ENCODE data around the gene CACNA1E. TPM values are rescaled to one million over a fixed set of nuclear protein-coding genes. Genes with fewer than 3 reads are reported as not detected.

Gene CACNA1E
- total RNA-seq, 1 experiment from 2014 or later = 0.45 TPM

DNA sequence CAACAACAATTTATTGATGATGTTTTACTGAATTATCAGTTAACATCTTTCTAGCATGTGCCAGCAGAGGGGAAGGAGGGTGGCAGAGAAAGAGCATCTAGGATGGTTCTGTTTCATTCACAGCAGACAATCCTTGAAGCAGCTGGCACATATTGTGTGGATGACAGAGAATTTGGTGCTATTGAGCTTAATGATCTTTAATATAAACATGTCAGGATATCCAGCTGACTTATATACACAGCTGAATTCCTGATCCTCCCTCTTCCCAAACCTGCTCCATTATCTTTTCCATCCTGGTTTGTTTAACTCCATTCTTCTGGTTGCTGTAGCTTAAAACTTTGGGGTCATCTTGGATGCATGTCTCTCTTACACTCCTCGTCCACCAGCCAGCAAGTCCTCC, 218.6 kb downstream of the CACNA1E start:
- no peaks in the 10 kb centered on the region for H3K27me3 ChIP-seq (replicated peaks; ENCODE audit: control insufficient read depth, insufficient read depth, low read length)
- no TSS peak for BruUV-seq (replicated peaks)
- CTCF ChIA-PET = no interaction called here
- H3K36me3 Mint-ChIP-seq (ENCODE audit: insufficient read depth, unreplicated experiment) = no peaks in the 10 kb centered on the region
- H3K4me3 ChIP-seq (ENCODE audit: low read depth, low read length) = no peak overlapping the region
- H3K27me3 Mint-ChIP-seq (ENCODE audit: insufficient read depth, unreplicated experiment) = peaks cover 26% of the 10 kb centered on the region
- TF ChIP-seq CTCF (IDR thresholded peaks at IDR 0.05; ENCODE audit: insufficient read depth in 1 of 2, low read depth in 1 of 2, low read length in 1 of 2, severe bottlenecking in 1 of 2, unreplicated experiment in 1 of 2) = no peak
- intact Hi-C loops (cut with micrococcal nuclease; ENCODE audit: unreplicated experiment) = no loop called here
- no peak overlapping the region for H3K4me3 Mint-ChIP-seq (ENCODE audit: unreplicated experiment)
- DNase-seq = no peak
- POLR2A ChIA-PET = interaction anchor here (0.6 kb wide), 1 partner anchor 86 kb away, joined by 3 read pairs; no protein-coding TSS in a partner anchor
- H3K9me3 ChIP-seq = no peaks in the 10 kb centered on the region
- H3K27ac Mint-ChIP-seq (ENCODE audit: unreplicated experiment) = no peak overlapping the region
- no peaks in the 10 kb centered on the region for H3K4me1 ChIP-seq
- H3K36me3 ChIP-seq (ENCODE audit: control insufficient read depth, insufficient read depth, low read length) = no peaks in the 10 kb centered on the region
- no peaks in the 10 kb centered on the region for H3K4me1 Mint-ChIP-seq (ENCODE audit: low read depth, unreplicated experiment)
- no peaks in the 10 kb centered on the region for H3K9me3 Mint-ChIP-seq (ENCODE audit: unreplicated experiment)

GRCh38 chr1:181704546-181704945, 221.2 kb downstream of the CACNA1E start:
- H3K4me1 ChIP-seq = no peaks in the 10 kb centered on the region
- POLR2A ChIA-PET = no interaction called here
- no peaks in the 10 kb centered on the region for H3K4me1 Mint-ChIP-seq (ENCODE audit: low read depth, unreplicated experiment)
- intact Hi-C loops (cut with micrococcal nuclease; ENCODE audit: unreplicated experiment) = no loop called here
- H3K36me3 Mint-ChIP-seq (ENCODE audit: insufficient read depth, unreplicated experiment) = no peaks in the 10 kb centered on the region
- no peak overlapping the region for H3K4me3 ChIP-seq (ENCODE audit: low read depth, low read length)
- H3K36me3 ChIP-seq (ENCODE audit: control insufficient read depth, insufficient read depth, low read length) = no peaks in the 10 kb centered on the region
- no peak for TF ChIP-seq CTCF (IDR thresholded peaks at IDR 0.05; ENCODE audit: insufficient read depth in 1 of 2, low read depth in 1 of 2, low read length in 1 of 2, severe bottlenecking in 1 of 2, unreplicated experiment in 1 of 2)
- CTCF ChIA-PET = no interaction called here
- no peak overlapping the region for H3K4me3 Mint-ChIP-seq (ENCODE audit: unreplicated experiment)
- H3K9me3 ChIP-seq = no peaks in the 10 kb centered on the region
- H3K27ac Mint-ChIP-seq (ENCODE audit: unreplicated experiment) = no peak overlapping the region
- peaks cover 23% of the 10 kb centered on the region for H3K27me3 Mint-ChIP-seq (ENCODE audit: insufficient read depth, unreplicated experiment)
- no peaks in the 10 kb centered on the region for H3K9me3 Mint-ChIP-seq (ENCODE audit: unreplicated experiment)
- DNase-seq = no peak
- no TSS peak for BruUV-seq (replicated peaks)
- no peaks in the 10 kb centered on the region for H3K27me3 ChIP-seq (replicated peaks; ENCODE audit: control insufficient read depth, insufficient read depth, low read length)

DNA sequence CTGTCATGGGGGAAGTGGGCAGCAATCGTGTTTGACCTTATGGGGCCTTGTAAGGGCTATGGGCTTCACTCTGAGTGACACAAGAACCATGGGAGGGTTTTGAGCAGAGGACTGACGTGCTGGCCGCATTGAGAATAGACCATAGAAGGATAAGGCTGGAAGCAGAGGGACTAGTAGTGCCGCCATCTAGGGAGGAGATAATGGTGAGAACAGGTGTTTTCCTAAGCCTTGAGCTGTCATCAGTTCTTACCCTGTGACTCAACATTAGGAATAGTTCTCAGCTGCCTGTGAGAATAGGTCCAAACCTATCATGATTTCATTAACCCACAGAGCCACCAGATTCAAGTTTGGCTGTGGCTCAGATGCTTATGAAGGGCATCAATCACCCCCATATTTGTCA, 228.5 kb downstream of the CACNA1E start:
- no peaks in the 10 kb centered on the region; the same call in 1 of the 2 replicates for H3K27me3 ChIP-seq (replicated peaks; ENCODE audit: control insufficient read depth, insufficient read depth, low read length)
- ChIA-PET POLR2A (no interaction called here), CTCF (no interaction called here)
- H3K9me3 ChIP-seq = no peaks in the 10 kb centered on the region
- DNase-seq = no peak
- no peaks in the 10 kb centered on the region for H3K36me3 ChIP-seq (ENCODE audit: control insufficient read depth, insufficient read depth, low read length)
- no peaks in the 10 kb centered on the region for H3K4me1 ChIP-seq
- no peak overlapping the region for H3K4me3 ChIP-seq (ENCODE audit: low read depth, low read length)
- Mint-ChIP-seq H3K4me3 (ENCODE audit: unreplicated experiment) (no peak overlapping the region), H3K36me3 (ENCODE audit: insufficient read depth, unreplicated experiment) (no peaks in the 10 kb centered on the region), H3K27ac (ENCODE audit: unreplicated experiment) (no peak overlapping the region), H3K9me3 (ENCODE audit: unreplicated experiment) (no peaks in the 10 kb centered on the region), H3K4me1 (ENCODE audit: low read depth, unreplicated experiment) (no peaks in the 10 kb centered on the region), H3K27me3 (ENCODE audit: insufficient read depth, unreplicated experiment) (peaks cover 24% of the 10 kb centered on the region)
- BruUV-seq (replicated peaks) = no TSS peak
- no peak for TF ChIP-seq CTCF (IDR thresholded peaks at IDR 0.05; ENCODE audit: insufficient read depth in 1 of 2, low read depth in 1 of 2, low read length in 1 of 2, severe bottlenecking in 1 of 2, unreplicated experiment in 1 of 2)
- intact Hi-C loops (cut with micrococcal nuclease; ENCODE audit: unreplicated experiment) = no loop called here
